DOHH2 (cell line): ENCODE measurements around the gene ILF2.

Experiments used
- CTCF ChIP-seq: fragments of 200-600 bp; sonication (generic); IDR thresholded peaks from one replicate; pipeline ENCODE4 v1.5.1; 2014; ENCODE audit warnings: antibody characterized with exemption, mild to moderate bottlenecking, low read depth, low read length; ENCODE audit not compliant: poor library complexity, severe bottlenecking
- EZH2phosphoT487 ChIP-seq: fragments of 200-600 bp; sonication (generic); IDR thresholded peaks from 2 replicates; pipeline ENCODE4 v1.6.1; 2017; ENCODE audit warnings: borderline replicate concordance, mild to moderate bottlenecking, antibody characterized with exemption, low read length, moderate library complexity, mixed read lengths

GRCh38 chr1:153677718-153678518 lies 7.1 kb upstream of the ILF2 start:
- TF ChIP-seq CTCF (peak; percentile 99), EZH2phosphoT487 (no peak)
